Sigmoid colon (tissue), 4 donors: ENCODE data around the gene TMEM108.

ENCODE experiments used
- EP300 ChIP-seq, 4 donors: sonication (generic); formaldehyde crosslinking; IDR thresholded peaks; one replicate each; pipeline ENCODE4 v1.6.1; 2017; ENCODE audit warnings: antibody characterized with exemption in 4 of 4
- POLR2A ChIP-seq, 2 donors: fragments of 450-650 bp; IDR thresholded peaks; one replicate each; pipeline ENCODE4 v1.6.1; 2016; ENCODE audit warnings: antibody characterized with exemption in 2 of 2, mild to moderate bottlenecking in 2 of 2, moderate library complexity in 2 of 2
- POLR2AphosphoS5 ChIP-seq, 4 donors: sonication (generic); formaldehyde crosslinking; IDR thresholded peaks; one replicate each; pipeline ENCODE4 v1.6.1; 2017; ENCODE audit warnings: antibody characterized with exemption in 4 of 4
- TF ChIP-seq, protein P1 (sequence below), 4 experiments: fragments of 450-650 bp in 3 of 4; fragments of 200-600 bp in 1 of 4; IDR thresholded peaks; one replicate each; pipeline ENCODE4 v1.5.1; 2016 to 2019; ENCODE audit warnings: antibody characterized with exemption in 4 of 4, mild to moderate bottlenecking in 3 of 4, moderate library complexity in 2 of 4

DNA sequence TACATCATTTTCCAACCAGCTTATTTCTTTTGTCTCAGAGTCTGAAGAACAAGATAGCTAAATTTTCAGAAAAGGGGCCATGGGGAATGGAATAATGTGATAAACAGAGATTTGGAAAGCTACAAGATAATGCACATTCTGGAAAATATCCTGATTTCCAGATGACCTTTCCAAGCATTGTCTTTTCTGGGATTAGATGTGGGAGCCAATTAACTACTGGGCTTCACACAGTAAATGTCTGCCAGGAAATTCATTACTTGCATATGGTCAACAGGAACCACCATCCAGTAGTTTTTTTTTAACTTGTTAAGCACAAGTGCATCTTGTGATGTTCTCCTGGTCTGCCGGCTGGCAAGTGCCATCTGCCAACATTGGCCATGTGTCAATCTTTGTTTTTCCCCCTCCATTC, 230.5 kb downstream of the TMEM108 start:
- TF ChIP-seq, protein P1, sequence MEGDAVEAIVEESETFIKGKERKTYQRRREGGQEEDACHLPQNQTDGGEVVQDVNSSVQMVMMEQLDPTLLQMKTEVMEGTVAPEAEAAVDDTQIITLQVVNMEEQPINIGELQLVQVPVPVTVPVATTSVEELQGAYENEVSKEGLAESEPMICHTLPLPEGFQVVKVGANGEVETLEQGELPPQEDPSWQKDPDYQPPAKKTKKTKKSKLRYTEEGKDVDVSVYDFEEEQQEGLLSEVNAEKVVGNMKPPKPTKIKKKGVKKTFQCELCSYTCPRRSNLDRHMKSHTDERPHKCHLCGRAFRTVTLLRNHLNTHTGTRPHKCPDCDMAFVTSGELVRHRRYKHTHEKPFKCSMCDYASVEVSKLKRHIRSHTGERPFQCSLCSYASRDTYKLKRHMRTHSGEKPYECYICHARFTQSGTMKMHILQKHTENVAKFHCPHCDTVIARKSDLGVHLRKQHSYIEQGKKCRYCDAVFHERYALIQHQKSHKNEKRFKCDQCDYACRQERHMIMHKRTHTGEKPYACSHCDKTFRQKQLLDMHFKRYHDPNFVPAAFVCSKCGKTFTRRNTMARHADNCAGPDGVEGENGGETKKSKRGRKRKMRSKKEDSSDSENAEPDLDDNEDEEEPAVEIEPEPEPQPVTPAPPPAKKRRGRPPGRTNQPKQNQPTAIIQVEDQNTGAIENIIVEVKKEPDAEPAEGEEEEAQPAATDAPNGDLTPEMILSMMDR (IDR thresholded peaks at IDR 0.05): no peak
- TF ChIP-seq POLR2AphosphoS5 (IDR thresholded peaks at IDR 0.05) (no peak), EP300 (IDR thresholded peaks at IDR 0.05) (no peak), POLR2A (IDR thresholded peaks at IDR 0.05) (no peak)
